Measurements from ENCODE around the gene ADO. TPM values are rescaled to one million over a fixed set of nuclear protein-coding genes. Genes with fewer than 3 reads are reported as not detected.

Gene ADO
- total and polyA plus RNA-seq, 5 experiments from 2014 or later, result 1.7 to 15.6 (median 3.2) TPM

DNA sequence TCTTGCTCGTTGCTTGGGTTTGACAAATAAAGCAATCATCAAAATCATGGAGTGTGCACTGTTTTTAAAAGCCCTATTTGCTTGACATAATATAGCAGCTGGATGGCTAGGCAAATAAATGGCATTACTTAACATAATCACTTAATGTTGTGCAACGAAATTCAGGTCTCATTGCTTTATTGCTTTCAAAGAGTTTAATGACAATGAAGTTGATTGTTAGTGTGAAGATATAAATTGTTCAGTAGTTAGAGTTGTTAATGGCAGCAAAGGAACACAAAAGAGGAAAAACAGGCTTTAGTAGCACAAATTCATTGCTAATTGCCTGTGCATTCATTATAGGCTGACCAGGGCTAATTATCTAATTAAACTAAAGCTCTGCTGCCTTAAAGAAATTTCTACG lies 7.6 kb upstream of the ADO start:
- ATAC-seq (no peak), DNase-seq (no peak)
- no peaks in the 10 kb centered on the region for H3K9me3 Mint-ChIP-seq
- no peak overlapping the region for H3K4me3 Mint-ChIP-seq
- no peaks in the 10 kb centered on the region for H3K36me3 Mint-ChIP-seq
- POLR2A ChIA-PET, result interaction anchor here (0.7 to 1.2 kb wide), 3 partner anchors 7 to 61 kb away, joined by 3 to 5 read pairs (median 3); partner anchors contain the start of gene ADO
- H3K27me3 Mint-ChIP-seq, result peaks cover 9 to 34% (median 14%) of the 10 kb centered on the region in 5 donors
- no peaks in the 10 kb centered on the region for H3K4me1 Mint-ChIP-seq
- no peak overlapping the region for H3K27ac Mint-ChIP-seq

DNA sequence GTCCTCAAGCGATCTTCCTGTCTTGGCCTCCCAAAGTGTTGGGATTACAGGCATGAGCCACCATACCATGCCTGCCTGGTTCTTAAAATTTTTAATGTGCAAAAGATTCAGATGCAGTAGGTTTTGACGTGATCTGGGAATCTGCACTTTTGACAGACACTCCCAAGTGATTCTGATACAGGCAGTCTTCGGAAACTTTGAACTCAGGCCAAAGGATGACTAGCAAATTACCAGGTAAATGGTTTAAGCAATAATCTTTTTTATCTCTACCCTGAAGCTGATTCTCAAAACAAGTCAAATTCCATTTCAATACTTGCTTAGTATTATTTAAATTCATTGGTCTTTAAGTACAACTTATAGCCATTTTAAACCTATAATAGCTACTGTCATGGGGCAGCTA lies 2.6 kb upstream of the ADO start:
- no peak for ATAC-seq
- Mint-ChIP-seq H3K4me1 (peaks cover 13 to 20% (median 20%) of the 10 kb centered on the region in 4 donors), H3K27ac (no peak overlapping the region), H3K36me3 (peaks cover 0 to 2% (median 0%) of the 10 kb centered on the region in 3 donors), H3K9me3 (no peaks in the 10 kb centered on the region), H3K27me3 (peaks cover 1 to 22% (median 5%) of the 10 kb centered on the region in 5 donors), H3K4me3 (peak overlapping the region in 1 of 10 donors; percentile 14)
- DNase-seq, result no peak
- POLR2A ChIA-PET, result no interaction called here

DNA sequence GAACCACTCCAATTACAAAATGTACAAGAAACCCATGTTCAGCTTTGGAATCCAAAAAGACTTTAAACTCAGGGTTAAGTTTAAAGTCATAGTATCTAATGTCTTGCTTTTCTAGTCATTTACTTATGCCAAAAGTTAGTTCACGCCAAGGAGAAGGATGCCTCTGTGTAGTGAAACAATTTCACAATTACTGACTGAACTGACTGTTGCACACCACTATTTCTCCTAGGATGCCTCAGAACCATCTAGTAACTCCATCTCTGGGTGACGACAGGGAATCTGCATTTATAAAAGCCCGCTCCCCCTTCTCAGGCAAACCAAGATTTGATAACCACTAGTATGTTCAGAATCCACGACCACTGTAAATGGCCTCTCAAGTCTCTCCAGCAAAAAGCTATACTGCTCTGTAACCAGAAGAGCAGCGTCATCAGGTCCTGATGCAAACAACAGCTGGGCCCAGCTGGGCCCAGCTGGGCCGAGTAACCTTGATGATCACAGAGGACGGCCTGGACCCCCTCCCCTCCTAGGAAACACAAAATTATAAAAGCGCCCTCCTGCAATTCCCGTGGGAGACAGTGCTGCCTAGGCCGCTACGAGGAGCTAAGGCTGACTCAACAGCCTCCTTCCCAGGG lies 680 bp upstream of the ADO start:
- DNase-seq, result no peak
- Mint-ChIP-seq H3K4me3 (peak overlapping the region; percentile 91 to 99 (median 96)), H3K27ac (peak overlapping the region; percentile 96 to 100 (median 98)), H3K4me1 (peaks cover 17 to 40% (median 39%) of the 10 kb centered on the region in 4 donors), H3K36me3 (peaks cover 0 to 16% (median 0%) of the 10 kb centered on the region in 3 donors), H3K9me3 (no peaks in the 10 kb centered on the region), H3K27me3 (peaks cover 0 to 8% (median 0%) of the 10 kb centered on the region in 5 donors)
- ATAC-seq, result no peak
- POLR2A ChIA-PET, result interaction anchor here (0.5 to 4.7 kb wide), 13 partner anchors 8 to 330 kb away, joined by 3 to 87 read pairs (median 5); partner anchors contain the start of genes EGR2 and NRBF2

DNA sequence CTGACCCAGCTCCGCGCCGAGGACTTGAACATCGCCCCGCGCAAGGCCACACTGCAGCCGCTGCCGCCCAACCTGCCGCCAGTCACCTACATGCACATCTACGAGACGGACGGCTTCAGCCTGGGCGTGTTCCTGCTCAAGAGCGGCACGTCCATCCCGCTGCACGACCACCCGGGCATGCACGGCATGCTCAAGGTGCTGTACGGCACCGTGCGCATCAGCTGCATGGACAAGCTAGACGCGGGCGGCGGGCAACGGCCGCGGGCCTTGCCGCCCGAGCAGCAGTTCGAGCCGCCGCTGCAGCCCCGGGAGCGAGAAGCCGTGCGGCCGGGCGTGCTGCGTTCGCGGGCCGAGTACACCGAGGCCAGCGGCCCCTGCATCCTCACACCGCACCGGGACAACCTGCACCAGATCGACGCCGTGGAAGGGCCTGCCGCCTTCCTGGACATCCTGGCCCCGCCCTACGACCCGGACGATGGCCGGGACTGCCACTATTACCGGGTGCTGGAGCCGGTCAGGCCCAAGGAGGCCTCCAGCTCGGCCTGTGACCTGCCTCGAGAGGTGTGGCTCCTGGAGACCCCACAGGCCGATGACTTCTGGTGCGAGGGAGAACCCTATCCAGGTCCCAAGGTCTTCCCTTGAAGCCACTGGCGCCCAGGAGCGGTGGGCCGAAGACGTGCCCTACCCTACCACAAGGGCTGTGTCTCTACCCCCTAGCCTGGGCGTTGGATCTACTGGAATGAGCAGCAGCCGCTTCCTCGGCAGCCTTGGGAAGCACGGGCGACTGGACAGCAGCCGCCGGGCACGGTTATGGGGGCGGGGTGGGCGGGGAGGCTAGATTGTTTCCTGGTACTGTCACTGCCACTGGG lies 945 bp downstream of the ADO start:
- DNase-seq (peak in 1 of 10 donors; percentile 62), ATAC-seq (no peak)
- peaks cover 0 to 25% (median 0%) of the 10 kb centered on the region in 3 donors for H3K36me3 Mint-ChIP-seq
- POLR2A ChIA-PET, result interaction anchor here (1.1 to 4.7 kb wide), 9 partner anchors 11 to 328 kb away, joined by 3 to 87 read pairs (median 10); partner anchors contain the start of genes EGR2 and NRBF2
- H3K4me3 Mint-ChIP-seq, result peak overlapping the region; percentile 84 to 99 (median 92)
- no peaks in the 10 kb centered on the region for H3K9me3 Mint-ChIP-seq
- peaks cover 0 to 4% (median 0%) of the 10 kb centered on the region in 5 donors for H3K27me3 Mint-ChIP-seq
- peak overlapping the region; percentile 60 to 100 (median 88) for H3K27ac Mint-ChIP-seq
- H3K4me1 Mint-ChIP-seq, result peaks cover 17 to 49% (median 44%) of the 10 kb centered on the region in 4 donors

DNA sequence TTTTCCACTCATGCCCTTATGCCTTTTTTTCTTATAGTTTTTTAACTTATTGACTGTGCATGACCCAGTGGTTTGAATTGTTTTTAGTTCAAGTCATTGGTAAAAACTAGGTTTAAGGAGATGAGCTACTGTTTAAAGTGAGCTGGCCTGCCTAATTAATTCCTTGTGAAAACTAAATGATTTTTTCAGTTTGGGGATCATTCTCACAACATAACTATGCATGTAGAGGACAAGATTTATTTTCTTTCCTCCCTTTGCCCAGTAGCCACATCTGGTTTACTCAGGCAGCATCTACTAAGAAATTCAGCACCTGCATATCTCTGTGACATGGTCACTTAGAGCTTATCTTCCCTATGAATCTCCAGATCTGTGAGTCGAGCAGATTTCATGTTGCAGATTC lies 1.7 kb downstream of the ADO start:
- Mint-ChIP-seq H3K4me1 (peaks cover 20 to 55% (median 50%) of the 10 kb centered on the region in 4 donors), H3K4me3 (peak overlapping the region; percentile 77 to 99 (median 92)), H3K27me3 (no peaks in the 10 kb centered on the region), H3K36me3 (peaks cover 0 to 25% (median 0%) of the 10 kb centered on the region in 3 donors), H3K9me3 (no peaks in the 10 kb centered on the region), H3K27ac (peak overlapping the region in 7 of 10 donors; percentile 26 to 89 (median 61))
- no peak for ATAC-seq
- no peak for DNase-seq
- POLR2A ChIA-PET, result interaction anchor here (0.9 to 4.7 kb wide), 5 partner anchors 10 to 170 kb away, joined by 3 to 87 read pairs (median 4); partner anchors contain the start of gene EGR2

DNA sequence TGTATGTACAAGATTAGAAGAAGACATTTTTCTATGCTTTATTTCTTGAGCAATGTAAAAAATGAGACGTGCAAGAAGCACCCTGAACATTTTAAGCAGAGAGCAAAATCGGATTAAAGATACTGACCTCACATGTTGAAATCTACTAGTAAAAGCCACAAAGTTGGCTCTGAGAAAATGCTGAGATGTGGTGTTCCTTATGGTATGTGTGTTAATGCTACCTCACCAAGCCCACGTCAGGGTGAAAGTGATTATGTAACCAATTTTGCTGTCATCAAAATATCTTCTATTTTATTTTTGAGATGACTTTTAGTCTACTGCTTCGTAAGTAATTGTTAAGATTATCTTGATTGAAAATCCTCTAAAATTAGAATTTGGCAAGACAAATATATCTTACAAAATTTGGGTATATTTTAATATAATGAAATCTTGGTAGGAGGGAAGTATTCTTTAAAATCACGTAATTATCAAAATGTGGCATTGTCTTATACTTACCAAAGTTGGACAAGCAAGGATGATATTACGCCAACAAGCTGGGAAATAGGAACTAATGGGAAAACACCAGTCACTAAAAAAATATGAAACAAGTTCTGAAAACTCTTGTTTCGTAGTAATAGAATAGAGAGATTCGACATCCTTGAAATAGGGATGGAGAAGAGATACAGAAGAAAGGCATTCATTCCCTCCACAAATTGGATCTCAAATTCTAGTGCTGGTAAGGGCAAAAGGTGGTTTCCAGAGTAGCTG lies 5.8 kb downstream of the ADO start:
- POLR2A ChIA-PET, result interaction anchor here (0.6 to 1.6 kb wide), 3 partner anchors 31 to 291 kb away, joined by 3 to 4 read pairs (median 3); no protein-coding TSS in a partner anchor
- Mint-ChIP-seq H3K9me3 (no peaks in the 10 kb centered on the region), H3K27ac (no peak overlapping the region)

DNA sequence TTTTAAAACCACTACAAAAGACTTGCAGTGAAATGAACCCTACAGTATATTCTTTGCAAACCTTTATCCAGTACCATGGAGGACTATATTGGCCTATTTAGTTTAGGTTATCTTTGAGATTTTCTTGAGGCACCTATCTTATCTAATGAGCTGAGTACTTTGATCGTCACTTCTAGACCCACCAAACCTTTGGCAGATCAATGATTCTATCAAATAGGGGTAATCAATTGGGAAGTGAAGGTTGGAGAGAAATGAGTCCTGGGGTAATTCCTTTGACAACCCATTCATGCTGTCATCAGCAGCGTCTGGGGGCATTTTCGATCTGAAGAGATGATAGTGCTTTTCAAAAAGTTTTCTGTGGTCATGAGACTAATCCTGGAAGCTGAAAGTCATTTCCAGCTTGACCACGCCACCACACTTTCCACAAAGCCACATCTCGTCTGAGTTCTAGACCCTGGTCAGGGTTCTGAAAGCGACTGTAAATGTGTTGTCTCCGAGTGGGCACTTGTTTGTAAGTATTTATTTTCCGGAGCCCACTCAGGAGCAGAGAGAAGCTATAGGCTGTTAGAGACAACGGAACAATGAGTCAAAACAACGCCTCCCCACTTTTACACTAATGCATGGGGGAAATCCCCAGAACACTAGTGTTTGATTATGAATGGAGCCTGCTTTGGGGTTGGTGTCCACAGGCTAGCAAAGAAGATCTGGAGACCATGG lies 6.8 kb downstream of the ADO start:
- Mint-ChIP-seq H3K27me3 (peaks cover 0 to 10% (median 0%) of the 10 kb centered on the region in 5 donors), H3K36me3 (peaks cover 0 to 28% (median 0%) of the 10 kb centered on the region in 3 donors), H3K9me3 (no peaks in the 10 kb centered on the region), H3K4me1 (peaks cover 32 to 86% (median 73%) of the 10 kb centered on the region in 4 donors), H3K4me3 (peak overlapping the region in 1 of 10 donors; percentile 15), H3K27ac (peak overlapping the region in 1 of 10 donors; percentile 48)
- POLR2A ChIA-PET, result interaction anchor here (0.6 to 1.6 kb wide), 2 partner anchors 32 to 532 kb away, joined by 3 to 4 read pairs; no protein-coding TSS in a partner anchor
- DNase-seq, result no peak
- ATAC-seq, result no peak

More for the DNA sequence above, 5.8 kb downstream of the ADO start:
- H3K4me3 Mint-ChIP-seq, result no peak overlapping the region
- peaks cover 0 to 28% (median 0%) of the 10 kb centered on the region in 3 donors for H3K36me3 Mint-ChIP-seq
- peaks cover 27 to 80% (median 69%) of the 10 kb centered on the region in 4 donors for H3K4me1 Mint-ChIP-seq
- DNase-seq (no peak), ATAC-seq (no peak)
- peaks cover 0 to 3% (median 0%) of the 10 kb centered on the region in 5 donors for H3K27me3 Mint-ChIP-seq

DNA sequence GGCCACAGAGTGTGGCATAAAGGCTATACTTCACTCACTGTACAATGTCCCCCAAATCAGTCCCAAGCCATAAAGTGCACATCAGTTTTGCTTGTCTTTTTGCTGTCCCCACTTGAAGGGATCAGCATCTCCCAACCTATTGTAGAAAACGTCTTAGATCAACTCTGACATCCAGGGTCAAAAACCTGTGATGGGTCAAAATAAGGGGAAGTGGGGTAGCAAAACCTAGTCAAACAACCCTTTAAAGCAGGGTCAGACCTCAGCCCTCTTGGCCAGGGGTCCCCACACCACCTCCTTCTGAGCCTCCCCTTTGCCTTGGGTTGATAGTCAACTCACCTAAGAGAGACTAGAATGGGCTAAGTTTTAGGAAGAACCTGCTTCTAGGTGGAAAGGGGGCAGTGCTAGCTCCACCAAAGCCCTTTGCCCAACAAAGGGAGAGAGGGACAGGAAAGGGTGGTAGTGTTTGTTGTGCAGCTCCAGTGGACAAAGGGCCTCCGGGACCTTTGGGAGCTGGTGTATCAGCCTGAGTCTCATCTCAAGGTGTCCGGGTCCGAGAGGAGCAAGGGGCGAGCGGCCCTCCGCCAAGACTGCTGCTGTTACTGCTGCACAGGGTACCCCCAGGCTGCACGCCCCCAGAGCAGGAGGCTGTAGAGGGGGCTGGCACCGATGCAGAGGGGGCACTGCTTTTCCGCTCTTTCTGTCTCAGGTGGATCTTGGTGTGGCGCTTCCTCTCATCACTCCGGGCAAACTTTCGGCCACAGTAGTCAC lies 8.3 kb downstream of the ADO start:
- POLR2A ChIA-PET, result interaction anchor here (7.3 kb wide), 1 partner anchor 8 kb away, joined by 87 read pairs; the partner anchor contains the start of gene ADO
- peaks cover 34 to 85% (median 63%) of the 10 kb centered on the region in 4 donors for H3K4me1 Mint-ChIP-seq
- ATAC-seq, result no peak
- peak overlapping the region in 5 of 10 donors; percentile 22 to 100 (median 45) for H3K4me3 Mint-ChIP-seq
- peaks cover 0 to 20% (median 0%) of the 10 kb centered on the region in 3 donors for H3K36me3 Mint-ChIP-seq
- H3K9me3 Mint-ChIP-seq, result no peaks in the 10 kb centered on the region
- peak overlapping the region in 3 of 10 donors; percentile 9 to 78 (median 43) for H3K27ac Mint-ChIP-seq
- peaks cover 0 to 10% (median 0%) of the 10 kb centered on the region in 5 donors for H3K27me3 Mint-ChIP-seq
- no peak for DNase-seq

DNA sequence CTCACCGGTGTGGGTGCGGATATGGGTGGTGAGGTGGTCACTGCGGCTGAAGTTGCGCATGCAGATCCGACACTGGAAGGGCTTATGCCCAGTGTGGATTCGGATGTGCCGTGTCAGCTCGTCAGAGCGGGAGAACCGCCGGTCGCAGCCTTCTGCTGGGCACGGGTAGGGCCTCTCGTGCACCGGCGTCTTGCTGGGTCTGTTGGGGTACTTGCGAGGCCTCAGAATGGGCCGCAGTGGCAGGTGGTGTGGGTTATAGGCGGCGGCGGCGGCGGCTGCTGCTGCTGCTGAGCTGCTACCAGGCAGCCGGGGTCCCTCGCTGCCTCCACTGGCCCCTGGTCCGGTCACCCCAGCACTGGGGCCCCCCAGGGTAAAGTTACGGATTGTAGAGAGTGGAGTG lies 8.9 kb downstream of the ADO start:
- Mint-ChIP-seq H3K4me1 (peaks cover 36 to 85% (median 61%) of the 10 kb centered on the region in 4 donors), H3K36me3 (peaks cover 0 to 16% (median 0%) of the 10 kb centered on the region in 3 donors), H3K4me3 (peak overlapping the region in 8 of 10 donors; percentile 28 to 100 (median 94)), H3K27me3 (peaks cover 0 to 13% (median 0%) of the 10 kb centered on the region in 5 donors), H3K27ac (peak overlapping the region in 3 of 10 donors; percentile 43 to 78 (median 52)), H3K9me3 (no peaks in the 10 kb centered on the region)
- DNase-seq, result no peak
- no peak for ATAC-seq
- POLR2A ChIA-PET, result interaction anchor here (7.3 kb wide), 1 partner anchor 9 kb away, joined by 87 read pairs; the partner anchor contains the start of gene ADO

DNA sequence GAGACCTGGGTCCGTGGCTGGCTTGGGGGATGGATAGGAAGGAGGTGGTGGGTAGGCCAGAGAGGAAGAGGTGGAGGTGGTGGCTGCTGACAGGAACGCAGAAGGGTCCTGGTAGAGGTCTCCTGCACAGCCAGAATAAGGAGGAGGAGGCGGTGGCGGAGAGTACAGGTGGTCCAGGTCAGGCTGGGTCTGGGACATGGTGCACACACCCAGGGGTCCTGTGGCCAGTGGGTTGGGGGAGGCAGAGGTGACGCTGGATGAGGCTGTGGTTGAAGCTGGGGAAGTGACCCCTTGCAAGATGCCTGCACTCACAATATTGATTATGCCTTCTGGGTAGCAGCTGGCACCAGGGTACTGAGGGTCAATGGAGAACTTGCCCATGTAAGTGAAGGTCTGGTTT lies 9.5 kb downstream of the ADO start:
- DNase-seq (peak in 1 of 10 donors; percentile 63), ATAC-seq (no peak)
- Mint-ChIP-seq H3K4me3 (peak overlapping the region; percentile 80 to 100 (median 96)), H3K9me3 (no peaks in the 10 kb centered on the region), H3K27ac (peak overlapping the region in 4 of 10 donors; percentile 36 to 89 (median 52)), H3K4me1 (peaks cover 34 to 83% (median 57%) of the 10 kb centered on the region in 4 donors), H3K27me3 (peaks cover 0 to 14% (median under 1%) of the 10 kb centered on the region in 5 donors), H3K36me3 (peaks cover 0 to 11% (median 0%) of the 10 kb centered on the region in 3 donors)
- POLR2A ChIA-PET, result interaction anchor here (0.8 to 7.3 kb wide), 3 partner anchors 10 to 177 kb away, joined by 3 to 87 read pairs (median 6); partner anchors contain the start of gene ADO
